Stromal cell of bone marrow (primary cell): ENCODE results near the gene PADI4.
"Not testable (repeated sequence)": the region's sequence is repeated elsewhere in the genome, so short reads cannot be mapped to it uniquely, and the experiment has no call there.

Source experiments
- DNase-seq: peaks from one replicate; pipeline ENCODE4 v3.0.0-alpha.2; 2012; ENCODE audit warnings: low read depth

PADI4 gene

GRCh38 chr1:17314491-17314971, 6.5 kb downstream of the PADI4 start:
- DNase-seq: no peak

- DNase-seq: no peak
These were observed 7.6 kb downstream of the PADI4 start for GRCh38 chr1:17315542-17316130.

GRCh38 chr1:17316704-17317103, 8.7 kb downstream of the PADI4 start:
- no peak for DNase-seq

GRCh38 chr1:17318262-17318661, 10.3 kb downstream of the PADI4 start:
- no peak for DNase-seq

- DNase-seq: no peak
These were observed 11.8 kb downstream of the PADI4 start for GRCh38 chr1:17319561-17320350.

GRCh38 chr1:17321857-17322390, 13.9 kb downstream of the PADI4 start:
- DNase-seq: not testable (repeated sequence)

GRCh38 chr1:17328855-17329254, 20.9 kb downstream of the PADI4 start:
- no peak for DNase-seq

GRCh38 chr1:17329610-17330009, 21.6 kb downstream of the PADI4 start:
- no peak for DNase-seq

GRCh38 chr1:17330856-17331255, 22.9 kb downstream of the PADI4 start:
- no peak for DNase-seq

GRCh38 chr1:17333081-17333480, 25.1 kb downstream of the PADI4 start:
- no peak for DNase-seq

- peak; percentile 33 for DNase-seq
These were observed 28.1 kb downstream of the PADI4 start for GRCh38 chr1:17335821-17336710.

GRCh38 chr1:17338706-17339493, 30.9 kb downstream of the PADI4 start:
- DNase-seq: no peak

GRCh38 chr1:17339521-17339920, 31.5 kb downstream of the PADI4 start:
- DNase-seq: no peak

GRCh38 chr1:17340358-17340757, 32.4 kb downstream of the PADI4 start:
- DNase-seq: no peak

GRCh38 chr1:17342014-17342441, 34.0 kb downstream of the PADI4 start:
- DNase-seq: no peak

GRCh38 chr1:17345506-17345905, 37.5 kb downstream of the PADI4 start:
- DNase-seq: not testable (repeated sequence)

- DNase-seq: no peak
These were observed 38.2 kb downstream of the PADI4 start for GRCh38 chr1:17346046-17346789.

- no peak for DNase-seq
These were observed 40.0 kb downstream of the PADI4 start for GRCh38 chr1:17347769-17348592.

GRCh38 chr1:17348593-17349234, 40.7 kb downstream of the PADI4 start:
- no peak for DNase-seq
